HG02763 (cell line): ENCODE data around the gene CDH22.

ENCODE experiments used
- ATAC-seq: cut with Tn5 transposase; IDR thresholded peaks from one replicate; pipeline ENCODE4 v1.9.1; 2021; ENCODE audit warnings: mild to moderate bottlenecking, moderate library complexity; ENCODE audit not compliant: unreplicated experiment

The CDH22 gene

GRCh38 chr20:46128310-46129151, 179.8 kb downstream of the CDH22 start:
- no peak for ATAC-seq

- ATAC-seq = no peak
Measured at GRCh38 chr20:46127396-46128010, 180.8 kb downstream of the CDH22 start.

DNA sequence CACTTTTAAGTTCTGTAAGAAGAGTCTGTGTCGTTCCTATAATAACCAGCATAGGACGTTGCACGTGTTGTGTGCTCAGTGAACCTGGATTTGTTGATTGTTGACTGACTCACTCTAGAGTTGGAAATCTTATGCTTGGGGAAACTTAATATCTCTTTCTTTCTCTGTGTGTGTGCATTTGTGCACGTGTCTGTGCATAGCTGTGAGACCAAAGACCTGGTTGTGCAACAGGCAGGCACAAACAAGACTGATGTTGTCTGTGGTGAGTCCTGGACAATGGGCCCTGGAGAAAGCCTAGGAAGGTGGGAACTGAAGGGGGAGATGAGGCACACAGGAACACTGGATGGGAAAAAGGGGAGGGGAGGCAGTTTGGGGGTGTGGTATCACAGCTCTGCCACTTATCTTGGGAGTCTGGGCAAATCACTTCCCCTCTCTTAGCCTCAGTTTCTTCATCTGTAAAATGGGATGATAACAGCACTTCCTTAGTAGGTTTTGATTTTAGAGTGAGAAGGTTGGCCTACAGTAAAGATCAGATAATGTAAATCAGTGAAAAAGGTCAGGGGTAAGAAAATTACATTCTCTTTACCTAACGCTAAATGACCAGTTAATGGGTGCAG, 181.8 kb downstream of the CDH22 start:
- no peak for ATAC-seq
